Lower lobe of right lung (tissue), 2 donors: ENCODE data around the gene TMEM134. TPM values are rescaled to one million over a fixed set of nuclear protein-coding genes. Genes with fewer than 3 reads are reported as not detected.

ENCODE experiments used
- ATAC-seq, 2 donors: fragments of 200-7000 bp; cut with Tn5 transposase; one replicate each; pipeline ENCODE4 v1.9.1; 2020 to 2022; ENCODE audit warnings: mild to moderate bottlenecking in 2 of 2, moderate library complexity in 2 of 2
- DNase-seq: peaks from one replicate; pipeline ENCODE4 v3.0.0-alpha.2; 2020
- H3K27ac ChIP-seq: fragments of 200-600 bp; one replicate; pipeline ENCODE4 v1.8.0; 2022
- H3K27me3 ChIP-seq: fragments of 200-600 bp; one replicate; pipeline ENCODE4 v1.8.0; 2022; ENCODE audit warnings: low read depth
- H3K36me3 ChIP-seq: fragments of 200-600 bp; one replicate; pipeline ENCODE4 v1.8.0; 2022; ENCODE audit warnings: mild to moderate bottlenecking
- H3K4me1 ChIP-seq: fragments of 200-600 bp; one replicate; pipeline ENCODE4 v1.8.0; 2022
- H3K4me3 ChIP-seq: fragments of 200-600 bp; one replicate; pipeline ENCODE4 v1.8.0; 2022; ENCODE audit warnings: mild to moderate bottlenecking
- H3K9me3 ChIP-seq: fragments of 200-600 bp; one replicate; pipeline ENCODE4 v1.8.0; 2022
- CTCF ChIP-seq: fragments of 200-600 bp; IDR thresholded peaks from one replicate; pipeline ENCODE4 v1.8.0; 2022; ENCODE audit warnings: antibody characterized with exemption, mild to moderate bottlenecking
- intact Hi-C: fragments of 100-400 bp; cut with DNase I; formaldehyde crosslinking; loops from one replicate; pipeline ENCODE4 v1.11.0; 2022
- total RNA-seq: library from RNA; stranded (reverse); fragmentation: NEBNext Ultra II Directional; extraction: Animal tissue kit (Norgen Biotek cat#: 25700); gene quantifications from one replicate; pipeline ENCODE4 v1.2.1, GENCODE V29; 2021
- donor health status: DM: no; HTN: yes; CAD: no; lungs with severe emphysema.

The TMEM134 gene
- total RNA-seq, 1 donor from 2014 or later, result 49.1 TPM

GRCh38 chr11:67439321-67440228, 29.5 kb downstream of the TMEM134 start:
- no peak for TF ChIP-seq CTCF
- intact Hi-C loops, result no loop called here
- H3K27me3 ChIP-seq, result no peaks in the 10 kb centered on the region
- no peak for ATAC-seq
- H3K27ac ChIP-seq, result peak overlapping the region; percentile 53
- H3K4me3 ChIP-seq, result no peak overlapping the region
- peaks cover 69% of the 10 kb centered on the region for H3K36me3 ChIP-seq
- no peaks in the 10 kb centered on the region for H3K9me3 ChIP-seq
- no peak for DNase-seq
- peaks cover 42% of the 10 kb centered on the region for H3K4me1 ChIP-seq

GRCh38 chr11:67438158-67438902, 30.7 kb downstream of the TMEM134 start:
- intact Hi-C loops, result no loop called here
- Histone ChIP-seq H3K36me3 (peaks cover 80% of the 10 kb centered on the region), H3K27ac (peak overlapping the region; percentile 18), H3K4me3 (peak overlapping the region; percentile 50), H3K9me3 (no peaks in the 10 kb centered on the region), H3K4me1 (peaks cover 37% of the 10 kb centered on the region), H3K27me3 (no peaks in the 10 kb centered on the region)
- no peak for DNase-seq
- no peak for TF ChIP-seq CTCF
- peak in 1 of 2 donors; percentile 4 for ATAC-seq

GRCh38 chr11:67437809-67438157, 31.3 kb downstream of the TMEM134 start:
- Histone ChIP-seq H3K4me1 (peaks cover 35% of the 10 kb centered on the region), H3K4me3 (peak overlapping the region; percentile 50), H3K36me3 (peaks cover 85% of the 10 kb centered on the region), H3K27me3 (no peaks in the 10 kb centered on the region), H3K27ac (peak overlapping the region; percentile 58), H3K9me3 (no peaks in the 10 kb centered on the region)
- ATAC-seq (no peak), DNase-seq (no peak)
- TF ChIP-seq CTCF, result no peak
- intact Hi-C loops, result no loop called here

- intact Hi-C loops, result no loop called here
- Histone ChIP-seq H3K9me3 (no peaks in the 10 kb centered on the region), H3K27ac (peak within 1 kb of the TSS; percentile 58), H3K4me3 (peak within 1 kb of the TSS; percentile 50), H3K36me3 (peaks cover 89% of the 10 kb centered on the region), H3K27me3 (no peaks in the 10 kb centered on the region), H3K4me1 (peaks cover 30% of the 10 kb centered on the region)
- no peak for TF ChIP-seq CTCF
- DNase-seq (no peak), ATAC-seq (peak; percentile 23 to 53)
Measured at GRCh38 chr11:67437082-67437808, 31.8 kb downstream of the TMEM134 start, which contains the start of gene PTPRCAP. PTPRCAP (minus strand) TSS chr11:67437682; CDS start chr11:67437619, 63 bp downstream.

GRCh38 chr11:67436459-67437081, 32.5 kb downstream of the TMEM134 start:
- H3K4me3 ChIP-seq, result peak overlapping the region; percentile 50
- H3K27ac ChIP-seq, result peak overlapping the region; percentile 58
- intact Hi-C loops, result no loop called here

More at GRCh38 chr11:67436459-67437081, 32.5 kb downstream of the TMEM134 start:
- ATAC-seq, result peak in 1 of 2 donors; percentile 10
- Histone ChIP-seq H3K9me3 (no peaks in the 10 kb centered on the region), H3K4me1 (peaks cover 23% of the 10 kb centered on the region), H3K27me3 (no peaks in the 10 kb centered on the region), H3K36me3 (peaks cover 89% of the 10 kb centered on the region)
- no peak for TF ChIP-seq CTCF
- no peak for DNase-seq
